ENCODE results near the gene CBLN3.

DNA sequence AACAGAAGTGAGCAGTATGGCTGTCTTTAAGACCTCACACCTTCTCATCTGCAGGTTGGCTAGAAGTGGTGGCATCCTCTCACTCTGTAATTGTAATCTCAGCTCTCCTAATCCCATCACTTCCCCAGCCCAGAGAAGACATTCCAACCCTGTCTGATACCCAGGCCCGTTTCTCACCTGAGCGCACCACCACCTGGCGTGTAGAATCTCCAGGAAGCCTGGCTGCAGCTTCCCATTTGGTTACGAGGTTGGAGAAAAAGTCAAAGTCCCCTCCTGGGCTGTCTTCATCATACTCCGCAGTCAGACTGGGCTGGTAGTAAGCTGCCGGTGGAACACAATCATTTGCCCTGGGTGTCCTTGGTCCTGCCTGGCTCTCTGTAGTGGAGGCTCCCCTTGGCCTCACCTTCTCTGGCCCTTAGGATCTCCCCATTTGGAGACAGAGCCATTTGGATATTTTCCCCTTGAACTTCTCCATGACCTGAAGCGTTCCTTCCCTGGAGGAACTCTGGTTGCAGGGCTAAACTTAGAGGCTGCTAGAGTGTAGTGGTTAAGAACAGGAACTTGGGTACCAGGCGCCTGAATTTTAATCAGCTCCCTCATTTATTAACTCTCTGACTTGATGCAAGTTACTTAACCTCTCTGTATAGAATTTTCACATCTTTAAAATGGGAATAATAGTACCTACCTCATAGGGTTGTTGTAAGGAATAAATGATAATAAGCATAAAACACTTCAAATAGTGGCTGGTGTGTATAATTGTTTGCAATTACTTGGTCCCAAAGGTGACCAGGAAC lies 11.3 kb upstream of the CBLN3 start:
- TF ChIP-seq, protein P1, sequence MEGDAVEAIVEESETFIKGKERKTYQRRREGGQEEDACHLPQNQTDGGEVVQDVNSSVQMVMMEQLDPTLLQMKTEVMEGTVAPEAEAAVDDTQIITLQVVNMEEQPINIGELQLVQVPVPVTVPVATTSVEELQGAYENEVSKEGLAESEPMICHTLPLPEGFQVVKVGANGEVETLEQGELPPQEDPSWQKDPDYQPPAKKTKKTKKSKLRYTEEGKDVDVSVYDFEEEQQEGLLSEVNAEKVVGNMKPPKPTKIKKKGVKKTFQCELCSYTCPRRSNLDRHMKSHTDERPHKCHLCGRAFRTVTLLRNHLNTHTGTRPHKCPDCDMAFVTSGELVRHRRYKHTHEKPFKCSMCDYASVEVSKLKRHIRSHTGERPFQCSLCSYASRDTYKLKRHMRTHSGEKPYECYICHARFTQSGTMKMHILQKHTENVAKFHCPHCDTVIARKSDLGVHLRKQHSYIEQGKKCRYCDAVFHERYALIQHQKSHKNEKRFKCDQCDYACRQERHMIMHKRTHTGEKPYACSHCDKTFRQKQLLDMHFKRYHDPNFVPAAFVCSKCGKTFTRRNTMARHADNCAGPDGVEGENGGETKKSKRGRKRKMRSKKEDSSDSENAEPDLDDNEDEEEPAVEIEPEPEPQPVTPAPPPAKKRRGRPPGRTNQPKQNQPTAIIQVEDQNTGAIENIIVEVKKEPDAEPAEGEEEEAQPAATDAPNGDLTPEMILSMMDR (IDR thresholded peaks at IDR 0.05), result no peak
- no peak for TF ChIP-seq POLR2A (IDR thresholded peaks at IDR 0.05)
